Ramos (cell line): ENCODE data around the gene TCEAL3.
"Not testable (repeated sequence)": the region's sequence is repeated elsewhere in the genome, so short reads cannot be mapped to it uniquely, and the experiment has no call there.

ENCODE experiments used
- in situ Hi-C: fragments of 300-500 bp; cut with MboI; formaldehyde crosslinking; loops from one replicate; pipeline ENCODE4 v1.14.3; 2022; ENCODE audit warnings: low sequenced_read_pairs; ENCODE audit not compliant: unreplicated experiment

The TCEAL3 gene, protein sequence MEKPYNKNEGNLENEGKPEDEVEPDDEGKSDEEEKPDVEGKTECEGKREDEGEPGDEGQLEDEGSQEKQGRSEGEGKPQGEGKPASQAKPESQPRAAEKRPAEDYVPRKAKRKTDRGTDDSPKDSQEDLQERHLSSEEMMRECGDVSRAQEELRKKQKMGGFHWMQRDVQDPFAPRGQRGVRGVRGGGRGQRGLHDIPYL

DNA sequence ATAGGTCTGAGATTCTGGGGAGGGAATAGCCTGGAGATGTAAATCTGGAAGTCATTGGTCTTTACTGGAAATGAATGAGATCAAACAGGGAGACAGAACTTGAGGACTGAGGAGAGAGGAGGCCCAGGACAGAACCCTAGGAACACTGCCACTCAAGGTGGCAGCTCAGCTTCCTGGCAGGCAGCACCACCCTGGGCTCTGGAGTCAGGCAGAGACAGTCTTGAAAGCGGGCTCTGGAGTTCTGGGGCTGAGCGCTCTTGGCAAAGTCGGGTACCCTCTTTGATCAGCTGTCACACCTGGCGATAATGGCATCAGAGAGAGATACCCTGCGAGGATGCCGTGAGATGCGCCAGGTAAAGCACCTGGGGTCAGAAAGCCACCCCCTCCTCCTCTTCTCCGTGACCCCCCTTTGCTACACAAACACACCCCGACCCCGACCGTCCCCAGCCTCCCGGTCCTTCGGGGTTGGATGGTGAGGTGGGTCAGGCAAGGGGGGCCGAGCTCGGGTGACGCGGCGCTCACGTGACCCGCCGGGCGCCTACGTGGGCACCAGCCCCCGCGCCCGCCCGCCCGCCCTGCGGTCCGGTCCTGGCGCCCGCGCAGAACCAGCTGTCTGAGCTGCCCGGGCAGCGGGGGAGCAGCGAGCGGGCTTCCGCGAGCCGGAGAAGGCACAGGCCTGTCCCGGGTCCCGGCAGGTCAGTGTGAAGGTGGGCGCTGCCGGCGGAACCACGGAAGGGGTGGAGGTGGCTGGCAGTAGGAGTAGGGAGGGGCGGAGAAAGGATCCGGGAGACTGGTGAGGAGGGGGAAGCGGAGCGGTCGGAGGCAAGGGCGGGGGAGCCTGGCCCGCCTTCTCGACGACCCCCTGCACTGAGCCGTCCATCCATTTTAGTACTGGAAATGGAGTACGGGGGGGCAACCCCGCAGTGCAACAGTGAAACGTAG, at the start of gene TCEAL3:
TCEAL3 (plus strand) TSS at position 600 of the 942 bp plus-strand sequence. CDS start 1,102 bp downstream, outside the sequence.
- in situ Hi-C loops, result no loop called here

DNA sequence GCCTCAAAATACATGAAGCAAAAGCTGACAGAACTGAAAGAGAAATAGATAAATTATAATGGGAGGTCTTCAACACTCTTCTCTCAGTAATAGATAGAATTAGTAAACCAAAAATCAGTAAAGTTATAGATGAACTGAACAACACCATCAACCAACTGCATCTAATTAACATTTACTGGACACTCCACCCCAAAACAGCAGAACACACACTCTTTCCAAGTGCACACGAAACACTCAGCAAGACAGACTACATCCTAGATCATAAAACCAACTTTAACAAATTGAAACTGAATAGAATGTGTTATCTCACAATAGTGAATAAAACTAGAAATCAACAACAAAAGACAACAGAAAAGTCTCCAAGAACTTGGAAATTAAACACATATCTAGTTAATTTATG, 47.5 kb upstream of the TCEAL3 start:
- in situ Hi-C loops, result no loop called here

GRCh38 chrX:103562801-103563200, 45.0 kb upstream of the TCEAL3 start:
- in situ Hi-C loops, result no loop called here

DNA sequence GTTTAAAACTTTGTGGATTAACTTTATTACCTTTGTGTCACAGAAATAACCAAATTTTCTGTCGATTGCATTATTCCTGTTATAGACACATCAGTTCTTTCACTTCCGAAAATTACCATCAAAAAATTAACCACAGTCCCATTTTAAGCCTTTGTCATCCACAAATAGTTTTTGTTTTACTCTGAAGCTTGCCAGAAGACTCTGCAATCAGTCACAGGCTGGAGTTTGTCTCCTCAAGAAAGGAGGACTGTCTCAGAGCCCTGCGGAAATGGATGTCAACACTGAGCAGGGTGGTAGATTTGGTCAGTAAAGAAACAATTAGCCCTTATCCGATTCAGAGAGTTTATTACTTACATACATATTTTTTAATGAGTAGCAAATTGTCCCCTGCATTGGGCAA, 42.6 kb upstream of the TCEAL3 start:
- in situ Hi-C loops, result no loop called here

- in situ Hi-C loops, result no loop called here
These were observed 42.0 kb upstream of the TCEAL3 start for GRCh38 chrX:103565752-103566151.

- in situ Hi-C loops, result no loop called here
These were observed 36.6 kb upstream of the TCEAL3 start for GRCh38 chrX:103571121-103571520.

- in situ Hi-C loops, result no loop called here
These were observed 36.0 kb upstream of the TCEAL3 start for GRCh38 chrX:103571726-103572125.

- in situ Hi-C loops, result no loop called here
These were observed 34.6 kb upstream of the TCEAL3 start for GRCh38 chrX:103573202-103573601.

DNA sequence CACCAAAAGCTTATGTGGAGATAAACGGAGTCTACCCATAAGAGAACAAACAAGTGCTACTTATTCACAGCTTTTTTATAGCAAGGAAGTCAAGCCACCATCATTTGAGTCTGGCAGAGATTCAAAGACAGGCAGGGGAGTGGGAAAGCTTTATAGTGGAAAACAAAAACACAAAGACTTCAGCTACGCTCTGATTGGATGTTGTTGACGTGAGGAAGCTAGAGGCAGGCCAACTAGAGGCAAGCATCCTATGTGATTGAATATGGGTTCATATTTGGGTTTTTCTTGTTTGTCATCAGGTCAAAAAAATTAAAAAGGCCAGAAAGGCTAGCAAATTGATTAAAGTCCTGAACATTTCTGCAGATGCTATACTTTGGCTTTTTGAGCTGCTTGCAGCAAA, 23.2 kb upstream of the TCEAL3 start:
- in situ Hi-C loops, result no loop called here

DNA sequence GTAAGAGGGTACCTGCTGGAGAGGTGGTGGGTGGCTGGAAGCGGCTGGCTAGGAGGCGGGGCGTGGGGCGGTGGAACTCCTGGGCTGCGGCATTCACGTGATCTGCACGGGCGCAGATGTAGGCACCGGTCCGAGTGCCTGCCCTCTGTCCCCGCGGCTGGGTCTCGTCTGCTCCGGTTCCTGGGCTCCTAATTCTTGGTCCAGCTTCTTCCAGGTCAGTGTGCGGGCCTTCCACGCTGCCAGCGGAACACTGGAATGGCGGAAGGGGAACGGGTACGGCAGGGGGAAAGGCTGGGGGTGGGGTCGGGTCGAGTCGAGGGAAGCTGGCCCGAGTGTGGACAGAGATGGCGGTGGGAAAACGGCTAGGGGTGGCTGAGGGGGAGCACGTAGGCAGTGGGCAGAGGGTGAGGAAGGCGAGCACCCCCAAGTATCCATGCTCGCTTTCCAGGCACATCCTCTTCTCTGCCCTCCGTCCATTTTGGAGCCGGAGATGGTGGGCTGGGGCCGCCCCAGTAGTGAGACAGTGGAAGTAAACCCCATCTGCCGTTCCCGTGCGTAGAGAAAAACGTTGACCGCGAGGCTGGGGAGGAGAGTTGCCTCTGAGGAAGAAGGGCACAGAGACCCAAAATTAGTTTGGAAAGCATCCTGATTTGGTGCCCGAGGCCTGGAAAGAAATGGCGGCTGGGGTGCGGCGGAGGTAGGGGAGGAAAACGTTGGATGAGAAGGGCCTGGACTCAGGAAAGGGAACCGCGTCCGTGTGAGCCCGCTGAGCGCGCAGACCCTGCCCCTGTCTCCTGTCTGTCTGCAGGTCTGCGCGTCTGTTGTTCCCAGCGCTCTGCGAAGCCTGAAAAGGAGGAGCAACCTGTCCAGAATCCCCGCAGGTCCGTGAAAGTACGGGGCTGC, 22.1 kb upstream of the TCEAL3 start, which contains the start of gene TCEAL4:
TCEAL4 (plus strand) TSS at position 105 of the 903 bp plus-strand sequence. CDS start 1,161 bp downstream, outside the sequence.
- in situ Hi-C loops, result no loop called here

GRCh38 chrX:103586314-103586646, 21.5 kb upstream of the TCEAL3 start:
- in situ Hi-C loops, result no loop called here

GRCh38 chrX:103586659-103587058, 21.1 kb upstream of the TCEAL3 start:
- in situ Hi-C loops, result no loop called here

- in situ Hi-C loops, result not testable (repeated sequence)
These were observed 15.5 kb upstream of the TCEAL3 start for GRCh38 chrX:103592295-103592694.

DNA sequence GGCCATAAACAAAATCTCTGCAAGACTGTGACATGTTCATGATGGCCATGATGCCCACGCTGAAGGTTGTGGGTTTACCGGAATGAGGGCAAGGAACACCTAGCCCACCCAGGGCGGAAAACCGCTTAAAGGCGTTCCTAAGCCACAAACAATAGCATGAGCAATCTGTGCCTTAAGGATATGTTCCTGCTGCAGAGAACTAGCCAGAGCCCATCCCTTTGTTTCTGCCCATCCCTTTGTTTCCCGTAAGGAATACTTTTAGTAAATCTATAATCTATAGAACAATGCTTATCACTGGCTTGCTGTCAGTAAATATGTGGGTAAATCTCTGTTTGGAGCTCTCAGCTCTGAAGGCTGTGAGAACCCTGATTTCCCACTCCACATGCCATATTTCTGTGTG, 12.6 kb upstream of the TCEAL3 start:
- in situ Hi-C loops, result not testable (repeated sequence)

DNA sequence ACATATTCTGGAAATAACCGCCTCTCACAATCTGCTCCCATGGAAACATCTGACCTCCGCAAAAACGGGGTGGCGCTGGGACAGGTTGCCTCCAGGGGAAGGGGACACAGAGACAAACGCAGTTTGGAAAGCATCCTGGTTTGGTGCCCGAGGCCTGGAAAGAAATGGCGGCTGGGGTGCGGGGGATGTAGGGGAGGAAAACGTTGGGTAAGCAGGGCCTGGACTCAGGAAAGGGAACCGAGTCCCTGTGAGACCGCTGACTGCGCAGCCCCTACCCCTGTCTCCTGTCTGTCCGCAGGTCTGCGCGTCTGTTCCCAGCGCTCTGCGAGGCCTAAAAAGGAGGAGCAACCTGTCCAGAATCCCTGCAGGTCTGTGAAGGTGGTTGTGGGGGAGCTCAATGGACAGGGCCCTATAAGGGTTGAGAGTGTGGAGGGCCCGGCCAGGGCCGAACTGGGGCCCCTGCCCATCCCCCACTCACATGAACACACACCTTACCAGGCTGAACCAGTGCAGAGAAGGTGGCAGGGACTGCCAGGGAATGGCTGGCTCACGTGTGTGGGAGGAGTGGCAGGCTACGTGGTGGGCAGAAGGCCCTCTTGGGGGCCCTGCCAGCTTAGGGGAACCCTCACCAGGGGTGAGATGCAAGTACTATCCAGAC, 672 bp downstream of the TCEAL3 start:
- in situ Hi-C loops, result no loop called here

DNA sequence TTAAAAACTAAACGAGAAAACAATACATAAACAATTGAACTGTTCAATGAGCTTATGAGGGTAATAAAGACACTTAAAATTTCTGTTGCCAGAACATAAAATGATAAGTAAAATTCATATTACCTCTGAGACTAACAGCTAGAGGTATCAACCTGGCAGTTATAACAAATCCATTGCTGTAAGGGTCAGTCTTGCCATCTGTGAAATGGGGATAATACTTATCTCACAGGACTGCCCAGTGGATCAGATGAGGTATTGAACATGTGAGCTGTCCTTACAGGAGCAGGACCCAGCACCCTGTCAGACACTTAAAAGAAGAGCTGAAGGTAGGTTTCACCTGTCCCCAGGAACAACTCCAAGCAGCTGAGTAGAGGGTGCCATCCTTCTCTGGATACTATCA, 2.5 kb downstream of the TCEAL3 start:
- in situ Hi-C loops, result no loop called here

DNA sequence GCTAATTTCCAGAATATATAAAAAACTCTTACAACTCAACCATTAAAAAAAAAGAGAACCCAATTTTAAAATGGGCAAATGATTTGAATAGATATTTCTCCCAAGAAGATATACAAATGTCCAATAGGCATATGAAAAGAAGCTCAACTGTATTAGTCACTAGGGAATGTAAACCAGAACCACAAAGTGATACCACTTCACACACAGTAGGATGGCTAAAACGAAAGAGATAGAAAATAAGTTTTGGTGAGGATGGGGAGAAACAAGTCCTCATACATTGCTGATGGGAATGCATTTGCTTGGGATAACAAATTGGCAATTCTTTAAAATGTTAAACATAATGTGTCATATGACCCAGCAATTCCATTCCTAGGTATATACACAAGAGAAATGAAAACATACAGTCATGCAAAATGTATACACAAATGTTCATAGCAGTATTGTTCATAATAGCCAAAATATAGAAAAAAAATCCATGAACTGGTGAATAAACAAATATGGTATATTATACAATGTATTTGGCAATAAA, 5.7 kb downstream of the TCEAL3 start:
- in situ Hi-C loops, result no loop called here

GRCh38 chrX:103614999-103615398, 7.2 kb downstream of the TCEAL3 start:
- in situ Hi-C loops, result no loop called here

DNA sequence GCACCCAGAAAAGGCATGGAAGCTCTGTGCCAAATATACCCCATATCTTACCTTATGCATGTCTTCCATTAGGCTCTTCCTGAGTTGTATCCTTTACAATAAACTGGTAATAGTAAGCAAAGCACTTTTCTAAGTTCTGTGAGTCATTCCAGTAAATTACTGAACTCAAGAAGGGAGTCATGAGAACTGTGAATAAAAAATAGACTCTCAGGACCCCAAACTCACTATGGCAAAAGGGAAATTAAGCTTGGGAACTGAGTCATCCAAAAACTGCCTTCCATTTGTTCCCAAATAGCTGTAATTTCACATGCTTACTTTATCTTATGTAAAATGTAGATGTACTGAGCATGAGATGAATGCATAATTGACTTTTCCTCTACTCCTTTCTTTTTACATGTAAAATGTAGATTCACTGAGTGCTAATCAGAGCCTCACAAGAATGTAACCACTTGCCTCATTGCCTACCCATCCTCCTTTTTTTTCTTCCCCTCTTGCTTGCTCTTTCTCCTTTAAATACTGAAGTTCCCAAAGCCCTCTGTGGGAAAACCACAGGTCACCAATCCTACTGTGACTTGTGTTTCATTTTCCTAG, 8.1 kb downstream of the TCEAL3 start:
- in situ Hi-C loops, result no loop called here
